ENCODE measurements around the gene GMDS. TPM values are rescaled to one million over a fixed set of nuclear protein-coding genes. Genes with fewer than 3 reads are reported as not detected.

The GMDS gene
- total and polyA plus RNA-seq, 2 of the 8 experiments (the other 6 are each of a cell fraction or from before 2014, with no cell fraction given) = 16.8 to 50.0 TPM

DNA sequence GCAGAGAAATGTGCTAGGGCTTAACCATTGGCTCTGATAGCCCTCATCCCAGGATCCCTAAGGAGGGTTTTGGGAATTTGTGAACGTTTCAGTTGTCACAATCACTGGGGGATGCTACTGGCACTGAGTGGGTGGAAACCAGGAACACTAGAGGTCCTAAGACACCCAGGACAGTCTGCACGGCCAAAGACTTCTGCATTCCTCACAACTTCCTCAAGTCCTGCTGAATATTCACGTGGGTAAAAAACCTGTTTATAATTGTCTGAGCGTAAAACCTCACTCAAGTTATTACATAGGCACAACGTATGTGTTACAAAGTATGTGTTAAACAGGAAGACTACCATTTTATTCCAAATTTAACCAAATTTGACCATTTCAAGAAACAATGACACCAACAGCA, 52.4 kb downstream of the GMDS start:
- H2BK20ac ChIP-seq (ENCODE audit: low read length) = no peak overlapping the region
- H3K79me2 ChIP-seq (ENCODE audit: control insufficient read depth in 1 of 2, insufficient read depth in 2 of 2, low read length in 2 of 2) = peaks cover 0 to 4% of the 10 kb centered on the region in 2 experiments; a peak in 2 of 4 replicates
- WGBS, 2 experiments (ENCODE audit: extremely low coverage in 1 of 2, insufficient coverage in 1 of 2, insufficient read length in 1 of 2, insufficient replicate concordance in 2 of 2, low coverage in 1 of 2, low lambda C conversion rate in 2 of 2, missing lambda C conversion rate in 1 of 2) = 94% methylated on average over 5 of the region's 5 CpGs; no CpG with 5 or more reads in 1 of the 2 experiments
- H3K36me3 ChIP-seq (ENCODE audit: control insufficient read depth in 2 of 4, insufficient read depth in 4 of 4, low read length in 3 of 4) = no peaks in the 10 kb centered on the region
- no peak for DNase-seq (ENCODE audit: low read depth in 1 of 2, low spot score in 2 of 2)
- no peaks in the 10 kb centered on the region for H3K9me3 ChIP-seq (ENCODE audit: insufficient read depth in 2 of 2, low read depth in 1 of 2, low read length in 1 of 2)
- no peak overlapping the region for H3K9ac ChIP-seq (replicated peaks in 1 of 4; ENCODE audit: extremely low read depth in 1 of 4, low read depth in 3 of 4, low read length in 3 of 4)
- H3K4ac ChIP-seq (replicated peaks; ENCODE audit: insufficient read length, low read depth, low read length) = no peak overlapping the region
- no peak overlapping the region for H3K14ac ChIP-seq (ENCODE audit: insufficient read length)
- H2BK12ac ChIP-seq (ENCODE audit: low read depth, low read length) = no peak overlapping the region
- H4K5ac ChIP-seq (ENCODE audit: insufficient read length, low read depth, low read length) = no peak overlapping the region
- no peak overlapping the region for H3K18ac ChIP-seq (ENCODE audit: extremely low read depth, low read length)
- no peak overlapping the region for H3K23ac ChIP-seq (ENCODE audit: insufficient read length)
- peaks cover 0 to 3% (median 0%) of the 10 kb centered on the region in 4 experiments; a peak in 2 of 7 replicates for H3K4me1 ChIP-seq (replicated peaks in 1 of 4; ENCODE audit: control insufficient read depth in 3 of 4, insufficient read depth in 4 of 4, low read length in 3 of 4)
- H3K56ac ChIP-seq (replicated peaks; ENCODE audit: insufficient read length, low read depth, low read length) = no peak overlapping the region
- CTCF ChIA-PET (ENCODE audit: partially characterized antibody) = interaction anchor here (0.6 to 3.1 kb wide), 6 partner anchors 10 to 1659 kb away, joined by 3 to 14 read pairs (median 4); no protein-coding TSS in a partner anchor
- H4K20me1 ChIP-seq (replicated peaks in 1 of 2; ENCODE audit: control insufficient read depth in 1 of 2, insufficient read depth in 2 of 2, low read length in 2 of 2) = no peaks in the 10 kb centered on the region
- no peak overlapping the region for H2BK5ac ChIP-seq (ENCODE audit: low read depth, low read length)
- H2AFZ ChIP-seq (ENCODE audit: low read length) = no peak overlapping the region
- no peak overlapping the region for H3K4me2 ChIP-seq (ENCODE audit: insufficient read depth in 1 of 2, low read depth in 2 of 2, low read length in 2 of 2)
- no peak overlapping the region for H2BK15ac ChIP-seq (ENCODE audit: low read length)
- H3K4me3 ChIP-seq (ENCODE audit: extremely low read depth in 1 of 4, insufficient read depth in 2 of 4, low read depth in 3 of 4, low read length in 4 of 4) = no peak overlapping the region
- no peak overlapping the region for H4K8ac ChIP-seq (ENCODE audit: extremely low read depth, insufficient read depth, low read length)
- no peak overlapping the region for H4K91ac ChIP-seq (replicated peaks; ENCODE audit: insufficient read length, low read length)
- FAIRE-seq = no peak
- H3K79me1 ChIP-seq (ENCODE audit: low read depth, low read length) = peaks cover 5% of the 10 kb centered on the region; the same call in 1 of the 2 replicates
- POLR2A ChIA-PET (ENCODE audit: partially characterized antibody) = no interaction called here
- no peak overlapping the region for H3K27ac ChIP-seq (ENCODE audit: low read depth, low read length)
- no peaks in the 10 kb centered on the region for H3K23me2 ChIP-seq (ENCODE audit: low read depth, low read length)
- no peak overlapping the region for H2AK5ac ChIP-seq (ENCODE audit: low read depth, low read length)
- H3K27me3 ChIP-seq (replicated peaks in 1 of 4; ENCODE audit: control insufficient read depth in 3 of 4, extremely low read depth in 1 of 4, insufficient read depth in 3 of 4, low read length in 3 of 4) = no peaks in the 10 kb centered on the region
- H2BK120ac ChIP-seq (replicated peaks; ENCODE audit: low read depth, low read length) = no peak overlapping the region
- TF ChIP-seq, protein P1, sequence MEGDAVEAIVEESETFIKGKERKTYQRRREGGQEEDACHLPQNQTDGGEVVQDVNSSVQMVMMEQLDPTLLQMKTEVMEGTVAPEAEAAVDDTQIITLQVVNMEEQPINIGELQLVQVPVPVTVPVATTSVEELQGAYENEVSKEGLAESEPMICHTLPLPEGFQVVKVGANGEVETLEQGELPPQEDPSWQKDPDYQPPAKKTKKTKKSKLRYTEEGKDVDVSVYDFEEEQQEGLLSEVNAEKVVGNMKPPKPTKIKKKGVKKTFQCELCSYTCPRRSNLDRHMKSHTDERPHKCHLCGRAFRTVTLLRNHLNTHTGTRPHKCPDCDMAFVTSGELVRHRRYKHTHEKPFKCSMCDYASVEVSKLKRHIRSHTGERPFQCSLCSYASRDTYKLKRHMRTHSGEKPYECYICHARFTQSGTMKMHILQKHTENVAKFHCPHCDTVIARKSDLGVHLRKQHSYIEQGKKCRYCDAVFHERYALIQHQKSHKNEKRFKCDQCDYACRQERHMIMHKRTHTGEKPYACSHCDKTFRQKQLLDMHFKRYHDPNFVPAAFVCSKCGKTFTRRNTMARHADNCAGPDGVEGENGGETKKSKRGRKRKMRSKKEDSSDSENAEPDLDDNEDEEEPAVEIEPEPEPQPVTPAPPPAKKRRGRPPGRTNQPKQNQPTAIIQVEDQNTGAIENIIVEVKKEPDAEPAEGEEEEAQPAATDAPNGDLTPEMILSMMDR (IDR thresholded peaks at IDR 0.05; ENCODE audit: control extremely low read depth in 1 of 3, insufficient read depth in 1 of 3, low read depth in 1 of 3, low read length in 3 of 3) = no peak
- TF ChIP-seq NRF1 (IDR thresholded peaks at IDR 0.05; ENCODE audit: low read depth, low read length) (no peak), PHF8 (conservative IDR thresholded peaks at IDR 0.05; ENCODE audit: low read depth, low read length) (no peak), CBX8 (IDR thresholded peaks at IDR 0.05; ENCODE audit: borderline replicate concordance, low read depth, low read length) (no peak), BCL11A (IDR thresholded peaks at IDR 0.05; ENCODE audit: low read depth in 2 of 2, low read length in 2 of 2) (no peak), FOSL1 (IDR thresholded peaks at IDR 0.05; ENCODE audit: insufficient read depth, low read depth, low read length) (no peak), RAD21 (IDR thresholded peaks at IDR 0.05 in 1 of 2, conservative IDR thresholded peaks at IDR 0.05 in 1 of 2; ENCODE audit: low read depth in 2 of 2, low read length in 2 of 2) (no peak), RBBP5 (IDR thresholded peaks at IDR 0.05; ENCODE audit: borderline replicate concordance, low read depth, low read length) (no peak)
- TF ChIP-seq, protein P2, sequence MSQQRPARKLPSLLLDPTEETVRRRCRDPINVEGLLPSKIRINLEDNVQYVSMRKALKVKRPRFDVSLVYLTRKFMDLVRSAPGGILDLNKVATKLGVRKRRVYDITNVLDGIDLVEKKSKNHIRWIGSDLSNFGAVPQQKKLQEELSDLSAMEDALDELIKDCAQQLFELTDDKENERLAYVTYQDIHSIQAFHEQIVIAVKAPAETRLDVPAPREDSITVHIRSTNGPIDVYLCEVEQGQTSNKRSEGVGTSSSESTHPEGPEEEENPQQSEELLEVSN (IDR thresholded peaks at IDR 0.05) = no peak
